Gastrocnemius medialis (tissue), 4 donors: ENCODE measurements around the gene LUC7L3.

Source experiments
- POLR2A ChIP-seq, 2 donors: fragments of 450-650 bp; IDR thresholded peaks; one replicate each; pipeline ENCODE4 v1.6.1; 2017; ENCODE audit warnings: antibody characterized with exemption in 2 of 2, mild to moderate bottlenecking in 2 of 2, moderate library complexity in 2 of 2
- TF ChIP-seq, protein P1 (sequence below), 5 experiments: fragments of 450-650 bp in 3 of 5; fragments of 200-600 bp in 2 of 5; sonication (generic) in 2 of 5; IDR thresholded peaks in 4 of 5; conservative IDR thresholded peaks in 1 of 5; 1 replicate in 4 of 5; 2 replicates in 1 of 5; pipeline ENCODE4 v1.5.1; 2016 to 2019; ENCODE audit warnings: antibody characterized with exemption in 5 of 5, mild to moderate bottlenecking in 3 of 5, moderate library complexity in 3 of 5

DNA sequence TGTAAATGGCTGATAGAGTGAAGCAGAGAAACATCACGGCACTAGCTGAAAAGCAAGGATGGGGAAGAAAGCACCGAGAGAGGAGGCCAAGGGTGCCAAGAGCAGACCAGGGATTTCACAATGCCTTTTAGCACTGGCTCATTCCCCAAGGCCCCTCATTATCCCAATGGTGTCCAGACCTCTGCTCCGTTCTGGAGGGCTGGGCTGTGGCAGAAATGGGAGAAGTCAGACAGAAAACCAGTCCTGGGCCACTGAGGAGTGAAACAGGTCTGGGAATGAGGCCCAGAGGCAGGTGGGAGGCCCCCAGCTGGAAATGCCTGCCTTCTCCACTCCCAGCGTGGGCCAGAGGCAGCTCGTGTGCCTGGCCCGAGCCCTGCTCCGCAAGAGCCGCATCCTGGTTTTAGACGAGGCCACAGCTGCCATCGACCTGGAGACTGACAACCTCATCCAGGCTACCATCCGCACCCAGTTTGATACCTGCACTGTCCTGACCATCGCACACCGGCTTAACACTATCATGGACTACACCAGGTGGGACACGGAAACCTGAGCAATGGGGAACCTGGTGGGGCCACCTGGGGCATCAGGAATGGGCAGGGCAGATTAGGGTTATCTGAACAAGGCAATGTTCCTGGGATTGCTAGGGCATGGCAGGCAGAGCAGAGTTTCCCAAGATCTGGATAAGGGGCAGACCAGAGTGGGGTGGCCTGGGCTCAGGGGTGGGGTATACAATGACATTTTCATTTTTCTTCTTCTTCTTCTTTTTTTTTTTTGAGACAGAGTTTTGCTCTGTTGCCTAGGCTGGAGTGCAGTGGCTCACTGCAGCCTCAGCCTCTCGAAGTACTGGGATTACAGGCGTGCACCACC lies 32.0 kb upstream of the LUC7L3 start:
- TF ChIP-seq, protein P1, sequence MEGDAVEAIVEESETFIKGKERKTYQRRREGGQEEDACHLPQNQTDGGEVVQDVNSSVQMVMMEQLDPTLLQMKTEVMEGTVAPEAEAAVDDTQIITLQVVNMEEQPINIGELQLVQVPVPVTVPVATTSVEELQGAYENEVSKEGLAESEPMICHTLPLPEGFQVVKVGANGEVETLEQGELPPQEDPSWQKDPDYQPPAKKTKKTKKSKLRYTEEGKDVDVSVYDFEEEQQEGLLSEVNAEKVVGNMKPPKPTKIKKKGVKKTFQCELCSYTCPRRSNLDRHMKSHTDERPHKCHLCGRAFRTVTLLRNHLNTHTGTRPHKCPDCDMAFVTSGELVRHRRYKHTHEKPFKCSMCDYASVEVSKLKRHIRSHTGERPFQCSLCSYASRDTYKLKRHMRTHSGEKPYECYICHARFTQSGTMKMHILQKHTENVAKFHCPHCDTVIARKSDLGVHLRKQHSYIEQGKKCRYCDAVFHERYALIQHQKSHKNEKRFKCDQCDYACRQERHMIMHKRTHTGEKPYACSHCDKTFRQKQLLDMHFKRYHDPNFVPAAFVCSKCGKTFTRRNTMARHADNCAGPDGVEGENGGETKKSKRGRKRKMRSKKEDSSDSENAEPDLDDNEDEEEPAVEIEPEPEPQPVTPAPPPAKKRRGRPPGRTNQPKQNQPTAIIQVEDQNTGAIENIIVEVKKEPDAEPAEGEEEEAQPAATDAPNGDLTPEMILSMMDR (IDR thresholded peaks at IDR 0.05 in 4 of 5, conservative IDR thresholded peaks at IDR 0.05 in 1 of 5): no peak
- TF ChIP-seq POLR2A (IDR thresholded peaks at IDR 0.05): no peak
